HepG2 (cell line): ENCODE measurements around the gene RRN3. TPM values are rescaled to one million over a fixed set of nuclear protein-coding genes. Genes with fewer than 3 reads are reported as not detected.

Experiments
- CREB3 ChIP-seq: sonication (generic); formaldehyde crosslinking; IDR thresholded peaks from 2 replicates; pipeline ENCODE4 v1.5.0; 2020; ENCODE audit warnings: missing genetic modification reagents
- DPF2 ChIP-seq: sonication (generic); formaldehyde crosslinking; IDR thresholded peaks from 2 replicates; pipeline ENCODE4 v1.4.0; 2020; ENCODE audit warnings: mild to moderate bottlenecking, low read depth, missing genetic modification reagents, borderline replicate concordance
- HDAC1 ChIP-seq: sonication (generic); formaldehyde crosslinking; IDR thresholded peaks from 2 replicates; pipeline ENCODE4 v1.5.1; 2020; ENCODE audit warnings: mild to moderate bottlenecking, missing genetic modification reagents
- KAT8 ChIP-seq: IDR thresholded peaks from 2 replicates; pipeline ENCODE4 v1.6.1; 2016; ENCODE audit warnings: missing genetic modification reagents, missing compliant biosample characterization
- POGZ ChIP-seq: sonication (generic); formaldehyde crosslinking; IDR thresholded peaks from 2 replicates; pipeline ENCODE4 v1.4.0; 2020; ENCODE audit warnings: mild to moderate bottlenecking, missing genetic modification reagents
- RNF219 ChIP-seq: sonication (generic); formaldehyde crosslinking; IDR thresholded peaks from 2 replicates; pipeline ENCODE4 v1.5.0; 2020; ENCODE audit warnings: mild to moderate bottlenecking, missing genetic modification reagents
- SRF ChIP-seq: IDR thresholded peaks from 2 replicates; pipeline ENCODE4 v1.6.1; 2011; ENCODE audit warnings: mild to moderate bottlenecking, low read depth, low read length, moderate library complexity
- SRSF1 ChIP-seq: fragments of 200-400 bp; formaldehyde crosslinking; optimal IDR thresholded peaks from 2 replicates; pipeline ENCODE3; 2017; ENCODE audit warnings: mild to moderate bottlenecking, low read depth, low read length, moderate library complexity
- TBX3 ChIP-seq: fragments of 450-650 bp; IDR thresholded peaks from 2 replicates; pipeline ENCODE4 v1.6.1; 2017; ENCODE audit warnings: antibody characterized with exemption, mild to moderate bottlenecking, inconsistent platforms, borderline replicate concordance
- TRIM24 ChIP-seq: sonication (generic); formaldehyde crosslinking; IDR thresholded peaks from 2 replicates; pipeline ENCODE4 v1.8.0; 2022; ENCODE audit warnings: mild to moderate bottlenecking, missing genetic modification reagents
- YY1 ChIP-seq: IDR thresholded peaks from 2 replicates; pipeline ENCODE4 v1.6.1; 2011; ENCODE audit warnings: low read length, low read depth, moderate library complexity, mild to moderate bottlenecking; ENCODE audit not compliant: insufficient read depth, insufficient replicate concordance
- ZC3H4 ChIP-seq: sonication (generic); formaldehyde crosslinking; IDR thresholded peaks from 2 replicates; pipeline ENCODE4 v1.4.0; 2020; ENCODE audit warnings: missing genetic modification reagents, borderline replicate concordance
- ZMYM3 ChIP-seq: sonication (generic); formaldehyde crosslinking; IDR thresholded peaks from 2 replicates; pipeline ENCODE4 v1.5.1; 2020; ENCODE audit warnings: mild to moderate bottlenecking, missing genetic modification reagents
- ZNF24 ChIP-seq: fragments of 450-650 bp; IDR thresholded peaks from 2 replicates; pipeline ENCODE4 v1.6.1; 2017; ENCODE audit warnings: antibody characterized with exemption, mild to moderate bottlenecking
- ZNF484 ChIP-seq: sonication (generic); formaldehyde crosslinking; IDR thresholded peaks from 2 replicates; pipeline ENCODE4 v1.5.1; 2020; ENCODE audit warnings: mild to moderate bottlenecking, low read depth, missing genetic modification reagents, borderline replicate concordance
- ZNF557 ChIP-seq: sonication (generic); formaldehyde crosslinking; IDR thresholded peaks from 2 replicates; pipeline ENCODE4 v1.4.0; 2020; ENCODE audit warnings: missing genetic modification reagents
- ZNF772 ChIP-seq: sonication (generic); formaldehyde crosslinking; IDR thresholded peaks from 2 replicates; pipeline ENCODE4 v1.5.0; 2020; ENCODE audit warnings: mild to moderate bottlenecking, missing genetic modification reagents
- polyA plus RNA-seq, 8 experiments: library from polyadenylated mRNA; depleted of rRNA in 3 of 8; stranded (reverse) in 7 of 8; unstranded in 1 of 8; fragments of >200 nt; fragmentation: Illumina TruSeq in 4 of 8; extraction: Trizol in 4 of 8; gene quantifications; 2 replicates each; pipeline versions ENCODE4 v1.2.1 to v1.2.3, GENCODE V29; 2011 to 2016; ENCODE audit warnings: low read depth in 4 of 8, missing spikeins in 1 of 8, mixed read lengths in 1 of 8; ENCODE audit not compliant: insufficient read depth in 1 of 8
- total RNA-seq, 5 experiments: library from RNA; depleted of rRNA; stranded (reverse); fragments of >200 nt; fragmentation: Illumina TruSeq; extraction: Trizol; gene quantifications; 2 replicates each; pipeline ENCODE4 v1.2.3, GENCODE V29; 2016; ENCODE audit warnings: low read depth in 1 of 5
- TF ChIP-seq, protein P1 (sequence below): sonication (generic); formaldehyde crosslinking; IDR thresholded peaks from 2 replicates; pipeline ENCODE4 v1.4.0; 2020; ENCODE audit warnings: missing genetic modification reagents, borderline replicate concordance
- TF ChIP-seq, protein P2 (sequence below): sonication (generic); formaldehyde crosslinking; IDR thresholded peaks from 2 replicates; pipeline ENCODE4 v1.4.0; 2020; ENCODE audit warnings: missing genetic modification reagents
- TF ChIP-seq, protein P3 (sequence below): sonication (generic); formaldehyde crosslinking; IDR thresholded peaks from 2 replicates; pipeline ENCODE4 v1.9.0; 2022; ENCODE audit warnings: low read depth, missing genetic modification reagents

The RRN3 gene
- total and polyA plus RNA-seq, 2 of the 13 experiments (the other 11 are each of a cell fraction or from before 2014, with no cell fraction given) = 45.8 to 67.0 TPM

DNA sequence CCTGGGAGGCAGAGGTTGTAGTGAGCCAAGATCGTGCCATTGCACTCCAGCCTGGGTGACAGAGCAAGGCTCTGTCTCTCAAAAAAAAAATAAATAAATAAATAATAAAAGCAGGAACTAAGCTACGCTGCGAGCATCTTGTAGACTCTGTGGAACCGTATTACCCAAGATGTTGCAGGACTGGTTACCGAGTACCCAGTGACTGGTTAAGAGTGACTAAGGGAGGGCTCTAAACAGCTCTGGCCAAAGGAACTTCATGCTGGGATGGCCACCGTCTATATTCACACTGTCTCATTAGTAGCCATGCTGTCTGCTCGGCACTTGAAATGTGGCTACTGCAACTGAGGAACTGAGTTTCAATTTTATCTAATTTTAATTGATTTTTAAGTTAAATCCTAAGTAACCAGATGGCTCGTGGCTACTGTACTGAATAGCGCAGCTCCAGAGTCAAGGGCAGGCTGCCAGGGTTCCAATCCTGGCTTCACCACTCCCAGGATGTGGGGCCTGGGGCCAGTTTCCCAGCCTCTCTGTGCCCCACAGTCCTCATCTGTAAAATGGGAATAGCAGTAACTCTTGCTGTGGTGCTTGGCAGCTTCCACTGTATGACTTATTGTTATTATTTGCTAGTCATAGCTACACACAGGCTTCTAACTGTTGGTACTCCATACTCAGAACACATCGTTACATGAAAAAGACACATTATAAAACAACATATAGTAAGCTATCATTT, 41.2 kb downstream of the RRN3 start (continued):
- TF ChIP-seq, protein P1, sequence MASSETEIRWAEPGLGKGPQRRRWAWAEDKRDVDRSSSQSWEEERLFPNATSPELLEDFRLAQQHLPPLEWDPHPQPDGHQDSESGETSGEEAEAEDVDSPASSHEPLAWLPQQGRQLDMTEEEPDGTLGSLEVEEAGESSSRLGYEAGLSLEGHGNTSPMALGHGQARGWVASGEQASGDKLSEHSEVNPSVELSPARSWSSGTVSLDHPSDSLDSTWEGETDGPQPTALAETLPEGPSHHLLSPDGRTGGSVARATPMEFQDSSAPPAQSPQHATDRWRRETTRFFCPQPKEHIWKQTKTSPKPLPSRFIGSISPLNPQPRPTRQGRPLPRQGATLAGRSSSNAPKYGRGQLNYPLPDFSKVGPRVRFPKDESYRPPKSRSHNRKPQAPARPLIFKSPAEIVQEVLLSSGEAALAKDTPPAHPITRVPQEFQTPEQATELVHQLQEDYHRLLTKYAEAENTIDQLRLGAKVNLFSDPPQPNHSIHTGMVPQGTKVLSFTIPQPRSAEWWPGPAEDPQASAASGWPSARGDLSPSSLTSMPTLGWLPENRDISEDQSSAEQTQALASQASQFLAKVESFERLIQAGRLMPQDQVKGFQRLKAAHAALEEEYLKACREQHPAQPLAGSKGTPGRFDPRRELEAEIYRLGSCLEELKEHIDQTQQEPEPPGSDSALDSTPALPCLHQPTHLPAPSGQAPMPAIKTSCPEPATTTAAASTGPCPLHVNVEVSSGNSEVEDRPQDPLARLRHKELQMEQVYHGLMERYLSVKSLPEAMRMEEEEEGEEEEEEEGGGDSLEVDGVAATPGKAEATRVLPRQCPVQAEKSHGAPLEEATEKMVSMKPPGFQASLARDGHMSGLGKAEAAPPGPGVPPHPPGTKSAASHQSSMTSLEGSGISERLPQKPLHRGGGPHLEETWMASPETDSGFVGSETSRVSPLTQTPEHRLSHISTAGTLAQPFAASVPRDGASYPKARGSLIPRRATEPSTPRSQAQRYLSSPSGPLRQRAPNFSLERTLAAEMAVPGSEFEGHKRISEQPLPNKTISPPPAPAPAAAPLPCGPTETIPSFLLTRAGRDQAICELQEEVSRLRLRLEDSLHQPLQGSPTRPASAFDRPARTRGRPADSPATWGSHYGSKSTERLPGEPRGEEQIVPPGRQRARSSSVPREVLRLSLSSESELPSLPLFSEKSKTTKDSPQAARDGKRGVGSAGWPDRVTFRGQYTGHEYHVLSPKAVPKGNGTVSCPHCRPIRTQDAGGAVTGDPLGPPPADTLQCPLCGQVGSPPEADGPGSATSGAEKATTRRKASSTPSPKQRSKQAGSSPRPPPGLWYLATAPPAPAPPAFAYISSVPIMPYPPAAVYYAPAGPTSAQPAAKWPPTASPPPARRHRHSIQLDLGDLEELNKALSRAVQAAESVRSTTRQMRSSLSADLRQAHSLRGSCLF (CRISPR knock-in tag) = no peak
- no peak for TF ChIP-seq ZNF24
- TF ChIP-seq TBX3 = no peak
- no peak for TF ChIP-seq KAT8 (CRISPR knock-in tag)
- TF ChIP-seq SRF = no peak
- no peak for TF ChIP-seq ZNF772 (CRISPR knock-in tag)
- TF ChIP-seq POGZ (CRISPR knock-in tag) = no peak
- peak; percentile 78 for TF ChIP-seq ZMYM3 (CRISPR knock-in tag)
- TF ChIP-seq, protein P2, sequence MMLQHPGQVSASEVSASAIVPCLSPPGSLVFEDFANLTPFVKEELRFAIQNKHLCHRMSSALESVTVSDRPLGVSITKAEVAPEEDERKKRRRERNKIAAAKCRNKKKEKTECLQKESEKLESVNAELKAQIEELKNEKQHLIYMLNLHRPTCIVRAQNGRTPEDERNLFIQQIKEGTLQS = no peak
- no peak for TF ChIP-seq SRSF1
- no peak for TF ChIP-seq TRIM24 (CRISPR knock-in tag)
- peak; percentile 50; the same call in 1 of the 2 replicates for TF ChIP-seq ZC3H4 (CRISPR knock-in tag)
- no peak for TF ChIP-seq DPF2 (CRISPR knock-in tag)
- TF ChIP-seq HDAC1 (CRISPR knock-in tag) = no peak
- TF ChIP-seq RNF219 (CRISPR knock-in tag) = no peak
- no peak for TF ChIP-seq YY1
- no peak for TF ChIP-seq ZNF484
- no peak for TF ChIP-seq CREB3 (CRISPR knock-in tag)
- TF ChIP-seq ZNF557 (CRISPR knock-in tag) = no peak
- TF ChIP-seq, protein P3, sequence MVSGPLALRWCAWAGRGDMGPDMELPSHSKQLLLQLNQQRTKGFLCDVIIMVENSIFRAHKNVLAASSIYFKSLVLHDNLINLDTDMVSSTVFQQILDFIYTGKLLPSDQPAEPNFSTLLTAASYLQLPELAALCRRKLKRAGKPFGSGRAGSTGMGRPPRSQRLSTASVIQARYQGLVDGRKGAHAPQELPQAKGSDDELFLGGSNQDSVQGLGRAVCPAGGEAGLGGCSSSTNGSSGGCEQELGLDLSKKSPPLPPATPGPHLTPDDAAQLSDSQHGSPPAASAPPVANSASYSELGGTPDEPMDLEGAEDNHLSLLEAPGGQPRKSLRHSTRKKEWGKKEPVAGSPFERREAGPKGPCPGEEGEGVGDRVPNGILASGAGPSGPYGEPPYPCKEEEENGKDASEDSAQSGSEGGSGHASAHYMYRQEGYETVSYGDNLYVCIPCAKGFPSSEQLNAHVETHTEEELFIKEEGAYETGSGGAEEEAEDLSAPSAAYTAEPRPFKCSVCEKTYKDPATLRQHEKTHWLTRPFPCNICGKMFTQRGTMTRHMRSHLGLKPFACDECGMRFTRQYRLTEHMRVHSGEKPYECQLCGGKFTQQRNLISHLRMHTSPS = no peak
